Measurements from ENCODE around the gene ZNF268. TPM values are rescaled to one million over a fixed set of nuclear protein-coding genes. Genes with fewer than 3 reads are reported as not detected.

The ZNF268 gene
- total RNA-seq, 1 experiment from 2014 or later: 22.4 TPM

DNA sequence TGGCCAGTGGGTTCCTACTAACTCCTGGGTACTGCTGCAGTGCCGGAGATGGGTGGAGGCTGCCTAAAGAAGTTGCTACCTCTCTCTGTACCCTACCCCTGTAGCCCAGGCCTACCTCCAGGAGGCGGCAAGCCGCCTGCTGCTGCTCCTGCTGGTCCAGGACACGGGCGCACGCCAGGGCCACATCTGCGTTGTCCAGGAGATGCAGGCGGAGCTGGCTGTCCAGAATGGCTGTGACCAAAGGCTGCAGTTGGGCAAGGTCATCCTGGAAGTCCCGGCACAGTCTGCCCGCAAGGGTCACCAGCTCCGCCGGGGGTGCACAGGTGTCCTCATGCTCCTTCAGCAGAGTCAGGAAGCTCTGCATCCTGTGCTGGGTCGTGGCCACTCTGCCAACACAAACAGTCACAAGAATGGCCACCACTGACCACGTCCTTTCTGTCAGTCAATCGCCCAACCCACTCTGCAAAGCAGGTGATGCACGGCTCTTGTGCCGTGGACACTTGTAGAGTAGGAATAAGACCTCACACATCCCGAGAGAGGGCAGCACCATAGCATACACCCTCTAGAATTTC, 52.8 kb downstream of the ZNF268 start:
- Histone ChIP-seq H3K4me1 (ENCODE audit: control insufficient read depth, insufficient read depth, low read length) (no peaks in the 10 kb centered on the region; the same call in 1 of the 2 replicates), H3K9me3 (ENCODE audit: control insufficient read depth, insufficient read depth, low read depth, low read length) (peaks cover 2% of the 10 kb centered on the region; the same call in 1 of the 2 replicates), H3K4me3 (ENCODE audit: low read depth in 2 of 2, low read length in 2 of 2) (no peak overlapping the region), H3K27ac (ENCODE audit: low read length) (no peak overlapping the region), H3K27me3 (ENCODE audit: control insufficient read depth, insufficient read depth, low read length) (no peaks in the 10 kb centered on the region), H3K36me3 (ENCODE audit: control insufficient read depth, insufficient read depth, low read length) (no peaks in the 10 kb centered on the region)
- in situ Hi-C loops (cut with HindIII; ENCODE audit: low pct_unique_long_range_greater_than_20kb, low sequenced_read_pairs): no loop called here
- intact Hi-C loops (cut with micrococcal nuclease; ENCODE audit: unreplicated experiment): no loop called here
- ATAC-seq: no peak
- POLR2A ChIA-PET: no interaction called here
- BruUV-seq (replicated peaks): no TSS peak
- TF ChIP-seq SIN3A (IDR thresholded peaks at IDR 0.05; ENCODE audit: borderline replicate concordance, insufficient read depth, low read depth, low read length) (no peak), REST (IDR thresholded peaks at IDR 0.05; ENCODE audit: insufficient read depth in 1 of 2, low read depth in 2 of 2, low read length in 1 of 2) (no peak), POLR2AphosphoS5 (IDR thresholded peaks at IDR 0.05; ENCODE audit: low read depth, low read length) (no peak), TCF7L2 (IDR thresholded peaks at IDR 0.05; ENCODE audit: low read depth, low read length) (no peak)
- TF ChIP-seq, protein P1, sequence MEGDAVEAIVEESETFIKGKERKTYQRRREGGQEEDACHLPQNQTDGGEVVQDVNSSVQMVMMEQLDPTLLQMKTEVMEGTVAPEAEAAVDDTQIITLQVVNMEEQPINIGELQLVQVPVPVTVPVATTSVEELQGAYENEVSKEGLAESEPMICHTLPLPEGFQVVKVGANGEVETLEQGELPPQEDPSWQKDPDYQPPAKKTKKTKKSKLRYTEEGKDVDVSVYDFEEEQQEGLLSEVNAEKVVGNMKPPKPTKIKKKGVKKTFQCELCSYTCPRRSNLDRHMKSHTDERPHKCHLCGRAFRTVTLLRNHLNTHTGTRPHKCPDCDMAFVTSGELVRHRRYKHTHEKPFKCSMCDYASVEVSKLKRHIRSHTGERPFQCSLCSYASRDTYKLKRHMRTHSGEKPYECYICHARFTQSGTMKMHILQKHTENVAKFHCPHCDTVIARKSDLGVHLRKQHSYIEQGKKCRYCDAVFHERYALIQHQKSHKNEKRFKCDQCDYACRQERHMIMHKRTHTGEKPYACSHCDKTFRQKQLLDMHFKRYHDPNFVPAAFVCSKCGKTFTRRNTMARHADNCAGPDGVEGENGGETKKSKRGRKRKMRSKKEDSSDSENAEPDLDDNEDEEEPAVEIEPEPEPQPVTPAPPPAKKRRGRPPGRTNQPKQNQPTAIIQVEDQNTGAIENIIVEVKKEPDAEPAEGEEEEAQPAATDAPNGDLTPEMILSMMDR (IDR thresholded peaks at IDR 0.05): no peak
- DNase-seq (ENCODE audit: low read depth, low spot score): no peak
- CTCF ChIA-PET: no interaction called here

DNA sequence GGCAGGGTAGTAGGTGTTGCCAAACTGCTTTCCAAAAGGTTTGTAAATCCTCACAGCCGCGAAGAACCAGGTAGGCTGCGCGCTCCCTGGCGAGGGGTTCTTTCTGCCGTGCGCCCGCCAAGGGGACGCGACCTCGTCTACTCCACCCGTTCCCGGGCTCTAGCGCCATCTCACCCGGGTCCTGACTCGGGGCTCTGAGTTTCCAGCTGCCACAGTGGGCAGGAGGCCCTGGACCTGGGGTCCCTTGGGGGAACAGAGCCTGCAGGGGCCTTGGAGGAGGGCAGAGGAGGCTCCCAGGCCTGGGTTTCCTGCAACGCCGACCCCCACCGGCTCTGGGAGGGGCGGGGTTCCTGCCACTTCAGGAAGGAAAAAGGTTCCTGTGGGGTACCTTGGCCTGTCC, 53.7 kb downstream of the ZNF268 start:
- no TSS peak for BruUV-seq (replicated peaks)
- Histone ChIP-seq H3K27ac (ENCODE audit: low read length) (no peak overlapping the region), H3K36me3 (ENCODE audit: control insufficient read depth, insufficient read depth, low read length) (no peaks in the 10 kb centered on the region), H3K4me1 (ENCODE audit: control insufficient read depth, insufficient read depth, low read length) (no peaks in the 10 kb centered on the region; the same call in 1 of the 2 replicates), H3K4me3 (ENCODE audit: low read depth in 2 of 2, low read length in 2 of 2) (no peak overlapping the region), H3K27me3 (ENCODE audit: control insufficient read depth, insufficient read depth, low read length) (no peaks in the 10 kb centered on the region), H3K9me3 (ENCODE audit: control insufficient read depth, insufficient read depth, low read depth, low read length) (peaks cover 2% of the 10 kb centered on the region; the same call in 1 of the 2 replicates)
- POLR2A ChIA-PET: no interaction called here
- in situ Hi-C loops (cut with HindIII; ENCODE audit: low pct_unique_long_range_greater_than_20kb, low sequenced_read_pairs) (no loop called here), intact Hi-C loops (cut with micrococcal nuclease; ENCODE audit: unreplicated experiment) (no loop called here)
- TF ChIP-seq, protein P1 (IDR thresholded peaks at IDR 0.05): no peak
- TF ChIP-seq SIN3A (IDR thresholded peaks at IDR 0.05; ENCODE audit: borderline replicate concordance, insufficient read depth, low read depth, low read length): no peak
- TF ChIP-seq TCF7L2 (IDR thresholded peaks at IDR 0.05; ENCODE audit: low read depth, low read length): no peak
- TF ChIP-seq REST (IDR thresholded peaks at IDR 0.05; ENCODE audit: insufficient read depth in 1 of 2, low read depth in 2 of 2, low read length in 1 of 2): no peak
- no peak for TF ChIP-seq POLR2AphosphoS5 (IDR thresholded peaks at IDR 0.05; ENCODE audit: low read depth, low read length)
- CTCF ChIA-PET: no interaction called here
- ATAC-seq (no peak), DNase-seq (ENCODE audit: low read depth, low spot score) (no peak)
